Middle frontal gyrus (tissue), 1 donor: ENCODE measurements around the gene TNPO3.
"Not testable (repeated sequence)": the region's sequence is repeated elsewhere in the genome, so short reads cannot be mapped to it uniquely, and the experiment has no call there.

Experiments used
- DNase-seq: peaks from one replicate; pipeline ENCODE4 v3.0.0-alpha.2; 2015; ENCODE audit warnings: low spot score; ENCODE audit errors: extremely low spot score

TNPO3 gene

DNA sequence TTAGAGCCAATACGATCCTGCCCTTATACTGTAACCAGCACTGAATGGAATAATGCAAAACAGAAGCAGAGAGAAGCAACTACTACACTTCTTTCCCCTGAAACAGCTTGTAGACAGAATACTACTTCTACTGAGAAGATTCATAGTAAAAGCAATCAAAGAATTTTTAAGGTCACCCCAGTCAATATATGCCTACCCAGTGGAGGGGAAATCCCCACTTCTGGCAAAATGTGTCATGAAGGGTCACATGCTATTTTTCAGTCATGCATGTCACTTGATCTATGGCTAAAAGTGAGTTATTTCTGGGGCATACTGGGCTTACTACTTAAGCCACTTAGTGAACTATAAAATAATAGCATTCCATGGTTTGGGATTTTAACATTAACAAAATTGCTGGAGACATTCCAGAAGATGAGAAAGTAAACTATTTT lies 91.6 kb downstream of the TNPO3 start:
- no peak for DNase-seq

DNA sequence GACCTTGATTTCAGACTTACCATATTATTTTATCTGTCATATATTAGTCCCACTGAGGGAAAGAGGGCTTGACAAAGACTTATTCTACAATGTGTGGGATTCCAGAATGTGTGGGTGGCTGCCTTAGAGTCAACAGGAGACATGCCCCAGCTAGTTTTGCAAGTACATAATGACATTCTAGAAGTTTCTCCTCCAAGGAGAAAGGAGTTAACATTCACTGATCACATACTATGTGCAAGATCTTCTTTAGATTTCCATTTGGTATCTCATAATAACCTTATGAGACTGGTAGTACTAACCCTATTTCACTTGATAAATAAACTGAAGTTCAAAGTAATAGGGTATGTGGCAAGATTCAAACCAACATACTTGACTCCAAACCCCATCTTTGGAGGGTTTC lies 92.0 kb downstream of the TNPO3 start:
- no peak for DNase-seq

DNA sequence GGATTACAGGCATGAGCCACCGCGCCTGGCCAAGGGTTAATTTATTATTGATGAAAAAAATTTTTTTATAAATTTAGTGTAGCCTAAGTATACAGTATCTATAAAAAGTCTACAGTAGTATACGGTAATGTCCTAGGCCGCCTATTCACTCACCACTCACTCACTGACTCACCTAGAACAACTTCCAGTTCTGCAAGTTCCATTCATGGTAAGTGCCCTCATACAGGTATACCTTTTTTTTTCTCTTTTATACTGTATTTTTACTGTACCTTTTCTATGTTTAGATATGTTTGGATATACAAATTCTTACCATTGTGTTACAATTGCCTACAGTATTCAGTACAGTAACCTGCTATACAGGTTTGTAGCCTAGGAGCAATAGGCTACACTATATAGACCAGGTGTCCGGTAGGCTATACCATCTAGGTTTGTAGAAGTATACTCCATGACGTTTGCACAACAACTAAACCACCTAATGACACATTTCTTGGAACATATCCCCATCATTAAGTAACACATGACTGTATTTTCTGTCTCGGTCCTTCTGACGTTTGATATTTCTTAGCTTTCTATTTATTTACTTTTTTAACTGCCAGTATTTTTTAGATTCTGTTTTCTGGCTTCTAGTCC lies 93.8 kb downstream of the TNPO3 start:
- DNase-seq, result no peak

DNA sequence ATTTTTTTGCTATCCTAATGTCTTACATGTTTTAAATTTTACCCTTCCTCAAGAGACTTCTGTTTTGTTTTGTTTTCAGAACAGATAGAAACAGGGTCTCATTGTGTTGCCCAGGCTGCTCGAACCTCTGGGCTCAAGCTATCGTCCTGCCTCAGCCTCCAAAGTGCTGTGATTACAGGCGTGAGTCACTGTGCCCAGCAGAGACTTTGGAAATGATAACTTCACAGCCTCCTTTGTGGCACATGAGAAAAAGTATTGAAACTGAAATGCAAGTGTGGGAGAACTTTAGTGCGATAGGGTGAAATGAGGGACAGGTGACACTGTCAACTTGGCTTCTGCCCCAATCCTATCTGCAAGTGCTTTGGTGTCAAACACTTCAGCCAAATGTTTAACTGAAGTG lies 95.6 kb downstream of the TNPO3 start:
- DNase-seq, result no peak

DNA sequence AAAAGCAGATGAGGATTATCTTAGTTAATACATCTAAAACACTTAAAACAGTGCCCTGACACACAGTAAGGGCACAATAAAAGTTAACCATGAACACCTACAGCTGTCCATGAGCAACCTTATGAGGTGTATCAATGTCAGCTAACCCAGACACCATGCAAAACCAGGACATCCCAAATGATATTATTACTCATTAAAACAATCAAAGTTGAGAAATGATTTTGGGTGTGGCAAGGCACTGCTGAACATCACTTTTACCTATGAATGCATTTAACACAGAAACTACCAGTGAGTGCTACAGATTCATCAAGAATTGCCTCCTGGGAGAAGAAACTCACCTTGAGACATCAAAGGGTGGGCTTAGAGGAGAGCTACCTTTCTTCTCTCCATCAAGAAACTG lies 98.9 kb downstream of the TNPO3 start:
- no peak for DNase-seq

DNA sequence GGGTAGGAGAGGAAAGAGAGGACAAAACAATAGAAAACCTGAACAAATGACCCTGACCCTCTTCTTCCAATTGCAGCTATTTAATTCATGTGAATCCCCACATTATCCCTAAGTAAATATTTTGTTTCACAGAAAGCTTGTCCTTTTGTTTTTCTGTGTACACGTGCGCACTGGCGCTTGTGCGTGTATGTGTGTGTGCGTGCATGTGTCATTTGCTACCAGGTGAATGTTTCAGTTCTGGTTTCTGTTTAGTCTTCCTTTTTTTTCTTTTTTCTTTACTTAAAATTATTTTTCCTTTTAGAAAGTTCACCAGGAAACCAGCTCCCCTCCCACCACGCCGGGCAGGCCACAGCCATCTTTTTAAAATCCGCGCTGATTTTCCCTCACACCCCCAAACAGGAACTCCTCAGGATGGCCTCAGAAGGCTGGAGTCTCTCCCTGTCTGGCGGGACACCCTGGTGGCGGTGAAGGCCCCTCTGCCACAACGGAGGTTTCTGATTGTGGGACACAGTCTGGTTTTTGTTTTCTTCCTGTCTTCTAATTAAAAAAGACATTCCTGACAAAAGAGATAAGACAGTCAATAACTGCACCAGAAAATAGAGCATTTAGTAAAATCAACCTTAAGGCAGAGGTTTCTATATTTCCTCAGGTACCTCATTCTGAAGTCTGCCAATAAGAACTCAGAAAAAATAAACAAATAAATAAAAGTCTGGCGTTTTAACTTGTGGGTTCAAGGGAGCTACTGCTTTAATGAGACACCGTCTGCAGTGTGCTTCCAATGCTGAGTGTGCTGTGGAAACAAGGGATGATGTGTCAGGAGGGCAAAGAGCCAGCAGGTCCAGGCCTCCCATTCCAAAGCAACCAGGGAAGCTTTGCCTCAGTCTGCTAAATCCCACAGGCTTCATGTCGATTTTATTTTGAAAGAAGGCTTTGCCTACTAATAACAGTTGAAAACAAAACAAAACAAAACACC lies 99.8 kb downstream of the TNPO3 start:
- DNase-seq, result no peak

DNA sequence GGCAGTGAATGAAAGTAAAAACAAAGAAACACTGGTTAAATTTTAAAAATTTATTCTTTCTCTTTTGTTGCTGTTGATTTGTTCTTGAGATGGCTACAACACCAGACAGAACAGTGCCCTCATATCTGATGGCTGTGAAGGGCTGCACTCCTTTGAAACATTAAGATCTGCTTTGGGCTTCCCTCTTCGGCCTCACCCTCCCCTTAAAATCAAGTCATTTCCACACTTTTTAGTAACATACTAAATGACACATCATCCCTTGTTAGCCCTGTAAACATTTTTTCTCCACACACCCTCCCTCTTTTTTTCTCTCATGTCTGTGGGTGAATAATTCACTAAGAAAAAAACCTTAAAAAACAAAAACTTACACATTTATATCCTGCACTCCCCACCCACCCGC lies 100.8 kb downstream of the TNPO3 start:
- no peak for DNase-seq

DNA sequence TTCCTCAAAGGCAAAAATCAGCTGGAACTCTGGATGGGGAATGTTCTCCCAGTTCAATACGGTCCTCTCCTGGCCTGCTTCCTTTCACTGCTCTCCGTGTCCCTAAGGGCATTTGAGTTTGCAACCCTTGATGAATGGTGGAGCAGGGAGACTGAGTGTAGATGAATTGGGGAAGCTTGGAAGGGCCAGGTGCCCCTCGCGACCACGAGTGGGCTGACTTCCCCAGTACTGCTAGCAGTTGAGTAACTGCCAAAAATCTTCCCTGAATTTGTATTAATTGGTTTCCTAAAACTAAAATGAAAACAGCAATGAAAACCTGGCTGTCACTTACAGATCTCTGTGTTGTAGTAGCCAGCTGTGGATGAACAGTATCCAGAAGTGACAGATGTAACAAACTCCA lies 103.6 kb downstream of the TNPO3 start:
- no peak for DNase-seq

DNA sequence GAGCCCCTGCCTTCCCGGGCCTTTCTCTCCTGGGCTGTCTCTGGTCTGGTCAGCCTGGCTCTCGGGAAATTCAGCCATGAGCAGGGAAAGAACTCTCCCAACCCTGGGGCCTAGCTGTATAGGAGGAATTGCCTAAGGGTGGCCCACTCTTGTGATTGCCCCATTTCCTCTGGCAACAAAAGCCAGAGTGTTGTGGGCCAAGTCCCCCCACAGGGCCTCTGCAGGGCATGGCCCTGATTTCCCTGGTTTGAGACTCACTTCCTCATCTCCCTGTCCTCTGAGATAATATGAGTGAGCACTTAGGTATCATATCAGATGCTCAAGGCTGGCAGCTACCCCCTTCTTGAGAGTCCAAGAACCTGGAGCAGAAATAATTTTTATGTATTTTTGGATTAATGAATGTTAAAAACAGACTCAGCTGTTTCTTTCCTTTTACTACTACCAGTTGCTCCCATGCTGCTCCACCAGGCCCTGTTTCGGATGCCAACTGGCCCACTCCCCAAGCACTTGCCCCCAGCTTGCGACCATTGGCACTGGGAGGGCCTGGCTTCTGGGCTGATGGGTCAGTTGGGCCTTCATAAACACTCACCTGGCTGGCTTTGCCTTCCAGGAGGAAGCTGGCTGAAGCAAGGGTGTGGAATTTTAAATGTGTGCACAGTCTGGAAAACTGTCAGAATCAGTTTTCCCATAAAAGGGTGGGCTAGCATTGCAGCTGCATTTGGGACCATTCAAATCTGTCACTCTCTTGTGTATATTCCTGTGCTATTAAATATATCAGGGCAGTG lies 105.7 kb downstream of the TNPO3 start:
- DNase-seq, result no peak

DNA sequence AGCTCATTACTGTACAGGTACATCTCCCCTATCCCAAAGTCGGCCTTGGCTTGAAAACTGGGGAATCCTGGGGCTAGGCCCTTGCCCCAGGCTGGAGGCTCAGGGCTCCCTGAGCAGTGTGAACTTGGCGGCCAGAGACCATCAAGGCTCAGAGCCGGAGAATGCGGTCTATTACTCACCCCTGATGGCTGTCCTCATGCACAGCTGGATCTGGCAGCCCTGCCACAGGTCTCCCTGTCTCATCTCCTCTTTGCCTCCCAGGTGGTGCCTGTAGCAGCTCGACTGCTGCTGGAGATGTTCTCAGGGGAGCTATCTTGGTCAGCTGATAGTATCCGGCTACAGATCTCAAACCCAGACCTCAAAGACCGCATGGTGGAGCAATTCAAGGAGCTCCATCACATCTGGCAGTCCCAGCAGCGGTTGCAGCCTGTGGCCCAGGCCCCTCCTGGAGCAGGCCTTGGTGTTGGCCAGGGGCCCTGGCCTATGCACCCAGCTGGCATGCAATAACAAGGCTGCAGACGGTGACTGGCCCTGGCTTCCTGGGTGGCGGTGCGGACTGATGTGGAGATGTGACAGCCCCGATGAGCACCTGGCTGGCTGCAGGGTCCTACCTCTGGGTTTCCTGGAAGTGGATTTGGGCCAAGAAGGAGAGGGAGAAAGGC lies 106.5 kb downstream of the TNPO3 start:
- no peak for DNase-seq

DNA sequence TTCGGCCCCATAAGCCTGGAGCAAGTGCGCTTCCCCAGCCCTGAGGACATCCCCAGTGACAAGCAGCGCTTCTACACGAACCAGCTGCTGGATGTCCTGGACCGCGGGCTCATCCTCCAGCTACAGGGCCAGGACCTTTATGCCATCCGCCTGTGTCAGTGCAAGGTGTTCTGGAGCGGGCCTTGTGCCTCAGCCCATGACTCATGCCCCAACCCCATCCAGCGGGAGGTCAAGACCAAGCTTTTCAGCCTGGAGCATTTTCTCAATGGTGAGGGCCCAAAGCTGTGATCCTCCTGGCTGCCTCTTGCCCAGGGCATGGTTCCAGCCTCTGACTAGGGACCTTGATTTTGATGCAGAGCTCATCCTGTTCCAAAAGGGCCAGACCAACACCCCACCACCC lies 107.1 kb downstream of the TNPO3 start:
- DNase-seq, result no peak

DNA sequence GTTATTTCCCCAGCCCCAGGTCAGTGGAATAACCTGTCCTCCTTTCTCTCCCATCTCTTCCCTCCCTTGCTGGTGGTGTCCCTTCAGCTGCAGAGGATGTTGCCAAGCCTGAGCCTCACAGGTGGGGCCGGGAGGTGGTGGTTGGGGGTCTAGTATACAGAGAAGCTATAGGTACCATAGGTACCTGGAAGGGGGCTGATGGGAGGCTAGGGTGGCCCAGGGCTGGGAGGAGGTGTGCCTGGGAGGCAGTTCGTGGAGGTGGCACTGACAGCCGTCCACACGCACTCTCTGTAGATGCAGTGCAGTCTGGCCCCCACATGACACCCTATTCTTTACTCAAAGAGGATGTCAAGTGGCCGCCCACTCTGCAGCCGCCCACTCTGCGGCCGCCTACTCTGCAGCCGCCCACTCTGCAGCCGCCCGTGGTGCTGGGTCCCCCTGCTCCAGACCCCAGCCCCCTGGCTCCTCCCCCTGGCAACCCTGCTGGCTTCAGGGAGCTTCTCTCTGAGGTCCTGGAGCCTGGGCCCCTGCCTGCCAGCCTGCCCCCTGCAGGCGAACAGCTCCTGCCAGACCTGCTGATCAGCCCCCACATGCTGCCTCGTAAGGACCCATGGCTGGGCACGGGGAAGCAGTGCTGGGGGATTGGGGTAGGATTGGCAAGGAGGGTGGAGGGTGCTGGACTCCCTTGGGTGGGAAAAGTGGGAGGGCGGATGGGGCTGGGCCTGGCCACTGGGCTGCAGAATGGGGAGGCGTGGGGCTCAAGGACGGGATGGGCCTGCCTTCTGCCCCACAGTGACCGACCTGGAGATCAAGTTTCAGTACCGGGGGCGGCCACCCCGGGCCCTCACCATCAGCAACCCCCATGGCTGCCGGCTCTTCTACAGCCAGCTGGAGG lies 107.7 kb downstream of the TNPO3 start:
- DNase-seq, result no peak

DNA sequence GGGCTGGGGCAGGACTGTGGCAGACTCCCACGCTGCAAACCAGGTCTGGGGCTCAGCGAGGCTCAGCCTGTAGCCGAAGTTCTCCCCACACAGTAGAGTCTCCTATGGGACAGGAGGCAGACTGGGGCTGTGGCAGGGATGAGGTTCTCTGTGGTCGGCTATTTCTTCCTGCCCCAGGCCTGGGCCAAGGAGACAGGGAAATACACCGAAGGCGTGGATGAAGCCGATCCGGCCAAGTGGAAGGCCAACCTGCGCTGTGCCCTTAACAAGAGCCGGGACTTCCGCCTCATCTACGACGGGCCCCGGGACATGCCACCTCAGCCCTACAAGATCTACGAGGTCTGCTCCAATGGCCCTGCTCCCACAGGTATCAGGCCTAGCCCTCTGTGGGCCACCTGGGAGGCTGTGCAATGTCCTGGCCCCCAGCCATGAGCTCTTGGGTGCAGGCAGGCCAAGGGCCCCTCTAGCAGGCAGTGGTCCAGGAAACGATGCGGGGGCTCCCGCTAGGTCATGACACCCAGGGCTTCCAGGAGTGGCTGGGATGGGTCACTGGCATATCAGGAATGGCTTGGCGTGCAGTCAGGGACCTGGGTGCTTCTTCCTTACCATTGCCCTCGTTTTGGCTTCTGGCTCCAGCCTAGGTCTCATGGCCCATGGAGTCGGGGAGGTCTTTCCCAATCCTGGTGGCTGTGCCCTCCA lies 109.1 kb downstream of the TNPO3 start:
- DNase-seq, result no peak

DNA sequence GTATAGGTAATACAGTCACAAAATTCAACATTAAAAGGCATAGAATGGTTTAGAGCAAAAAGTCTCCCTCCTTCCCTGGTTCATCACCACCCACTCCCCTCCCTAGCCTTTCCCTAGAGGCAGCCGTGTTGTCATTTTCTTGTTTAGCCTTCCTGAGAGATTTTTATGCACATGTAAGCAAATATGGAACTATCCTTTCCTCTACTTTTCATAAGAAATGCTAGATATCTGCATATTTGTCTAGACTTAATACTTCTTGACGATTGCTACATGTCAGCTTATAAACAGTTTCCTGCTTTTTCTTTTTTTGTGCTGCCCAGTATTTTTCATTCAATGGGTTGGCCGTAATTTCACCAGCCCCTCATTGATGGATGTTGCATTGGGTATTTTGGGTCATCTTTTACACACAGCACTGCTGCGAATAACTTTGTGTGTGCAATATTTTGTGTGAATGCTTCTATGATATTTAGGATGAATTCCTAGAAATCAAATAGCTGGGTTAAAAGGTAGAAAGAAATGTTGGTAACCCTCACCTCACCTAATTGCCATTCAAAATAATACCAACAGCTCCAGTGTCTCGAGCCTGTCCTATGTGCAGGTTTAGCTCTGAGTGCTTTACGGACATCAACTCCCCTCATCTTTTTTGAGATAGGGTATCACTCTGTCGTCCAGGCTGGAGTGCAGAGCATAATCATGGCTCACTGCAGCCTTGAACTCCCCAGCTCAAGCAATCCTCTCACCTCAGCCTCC lies 110.2 kb downstream of the TNPO3 start:
- DNase-seq, result no peak

DNA sequence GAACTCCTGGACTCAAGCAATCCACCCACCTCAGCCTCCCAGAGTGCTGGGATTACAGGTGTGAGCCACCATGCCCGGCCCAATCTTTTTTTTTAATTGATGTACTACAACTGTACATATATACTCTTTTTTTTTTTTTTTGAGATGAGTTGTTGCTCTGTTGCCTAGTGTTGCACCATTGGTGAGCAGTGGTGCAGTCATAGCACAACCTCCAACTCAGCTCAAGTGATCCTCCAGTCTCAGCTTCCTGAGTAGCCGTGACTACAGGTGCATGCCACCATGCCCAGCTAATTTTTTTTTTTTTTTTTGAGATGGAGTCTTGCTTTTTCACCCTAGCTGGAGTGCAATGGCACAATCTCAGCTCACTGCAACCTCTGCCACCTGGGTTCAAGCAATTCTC lies 111.7 kb downstream of the TNPO3 start:
- not testable (repeated sequence) for DNase-seq

DNA sequence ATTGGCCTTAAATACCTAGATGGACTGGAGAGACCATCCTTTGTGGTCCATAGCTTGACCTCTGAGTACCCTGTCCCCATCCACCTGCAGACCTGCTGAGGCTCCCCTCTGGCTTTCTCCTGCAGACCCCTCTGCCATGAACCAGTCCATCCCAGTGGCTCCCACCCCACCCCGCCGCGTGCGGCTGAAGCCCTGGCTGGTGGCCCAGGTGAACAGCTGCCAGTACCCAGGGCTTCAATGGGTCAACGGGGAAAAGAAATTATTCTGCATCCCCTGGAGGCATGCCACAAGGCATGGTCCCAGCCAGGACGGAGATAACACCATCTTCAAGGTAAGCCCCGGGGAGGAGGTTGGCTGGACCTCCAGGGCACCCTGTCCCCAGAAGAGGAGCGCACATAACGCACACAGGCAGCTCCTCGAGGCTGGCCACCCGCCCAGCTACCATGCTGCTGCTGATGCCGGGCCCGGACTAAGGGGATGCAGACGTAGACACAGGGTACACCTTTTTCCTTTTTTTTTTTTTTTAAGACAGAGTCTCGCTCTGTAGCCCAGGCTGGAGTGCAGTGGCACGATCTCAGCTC lies 112.9 kb downstream of the TNPO3 start:
- DNase-seq, result no peak

DNA sequence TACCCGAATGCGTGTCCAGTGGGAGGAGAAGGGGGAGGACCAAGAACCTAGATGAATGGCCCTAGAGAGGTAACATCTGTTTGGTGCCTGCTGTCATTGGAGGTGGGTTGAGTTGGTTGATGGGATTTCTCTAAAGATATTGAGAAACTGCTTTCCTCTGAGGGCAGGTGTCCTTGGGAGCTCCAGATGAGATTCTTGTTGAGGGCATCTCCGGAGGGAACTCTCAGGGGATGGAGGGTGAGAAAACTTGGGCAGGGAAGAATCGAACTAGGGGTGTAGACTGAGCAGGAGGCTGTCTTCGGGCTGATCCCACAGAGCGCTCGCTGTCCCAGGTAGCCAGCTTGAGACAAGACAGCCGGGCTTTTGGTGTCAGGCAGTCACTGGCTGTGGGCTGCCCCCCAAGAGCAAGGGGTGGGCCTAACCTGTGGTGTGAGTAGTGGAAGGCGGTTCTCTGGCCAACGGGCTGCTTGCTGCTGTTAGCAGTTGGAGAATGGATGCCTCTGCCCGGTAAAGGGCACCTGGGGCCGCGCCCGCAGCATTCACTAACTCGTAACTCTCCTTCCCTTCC lies 113.5 kb downstream of the TNPO3 start:
- no peak for DNase-seq
